Inferior parietal cortex (tissue), 1 donor: ENCODE results near the gene HHATL.
"Not testable (repeated sequence)": the region's sequence is repeated elsewhere in the genome, so short reads cannot be mapped to it uniquely, and the experiment has no call there.

Experiments used
- DNase-seq: peaks from one replicate; pipeline ENCODE4 v3.0.0-alpha.2; 2016; ENCODE audit errors: extremely low spot score

HHATL gene

GRCh38 chr3:42734263-42734860, 31.8 kb upstream of the HHATL start:
- DNase-seq: no peak

GRCh38 chr3:42733501-42734262, 31.1 kb upstream of the HHATL start:
- peak; percentile 85 for DNase-seq

GRCh38 chr3:42732829-42733459, 30.3 kb upstream of the HHATL start:
- no peak for DNase-seq

GRCh38 chr3:42732196-42732828, 29.7 kb upstream of the HHATL start:
- peak; percentile 83 for DNase-seq

GRCh38 chr3:42731476-42732195, 29.0 kb upstream of the HHATL start:
- DNase-seq: no peak

- DNase-seq: no peak
These were observed 28.3 kb upstream of the HHATL start for GRCh38 chr3:42730706-42731420.

- DNase-seq: no peak
These were observed 27.7 kb upstream of the HHATL start for GRCh38 chr3:42730294-42730693.

- DNase-seq: no peak
These were observed 27.0 kb upstream of the HHATL start for GRCh38 chr3:42729404-42730145.

GRCh38 chr3:42728668-42729364, 26.2 kb upstream of the HHATL start:
- DNase-seq: no peak

- no peak for DNase-seq
These were observed 25.5 kb upstream of the HHATL start for GRCh38 chr3:42728056-42728455.

- peak; percentile 79 for DNase-seq
These were observed 22.9 kb upstream of the HHATL start for GRCh38 chr3:42725454-42725853.

GRCh38 chr3:42723219-42723618, 20.6 kb upstream of the HHATL start:
- DNase-seq: no peak

GRCh38 chr3:42722442-42722841, 19.8 kb upstream of the HHATL start:
- DNase-seq: not testable (repeated sequence)

- DNase-seq: peak; percentile 86
These were observed 19.1 kb upstream of the HHATL start for GRCh38 chr3:42721690-42722089.

GRCh38 chr3:42720126-42720525, 17.5 kb upstream of the HHATL start:
- DNase-seq: no peak

GRCh38 chr3:42719002-42719401, 16.4 kb upstream of the HHATL start:
- DNase-seq: no peak

GRCh38 chr3:42718338-42718737, 15.7 kb upstream of the HHATL start:
- DNase-seq: no peak

GRCh38 chr3:42717306-42717705, 14.7 kb upstream of the HHATL start:
- no peak for DNase-seq

- no peak for DNase-seq
These were observed 11.7 kb upstream of the HHATL start for GRCh38 chr3:42714171-42714852.
